GM23338 (cell line): Measurements from ENCODE around the gene CACNA1D. TPM values are rescaled to one million over a fixed set of nuclear protein-coding genes. Genes with fewer than 3 reads are reported as not detected.

ENCODE experiments used
- ATAC-seq: fragments of 200-7000 bp; cut with Tn5 transposase; 3 replicates; pipeline ENCODE4 v1.9.1; 2020
- DNase-seq: peaks from one replicate; pipeline ENCODE4 v3.0.0-alpha.2; 2015; ENCODE audit warnings: low spot score
- H2AFZ ChIP-seq: fragments of 200-600 bp; sonication (generic); 2 replicates; pipeline ENCODE4 v1.8.0; 2016; ENCODE audit warnings: antibody characterized with exemption, mild to moderate bottlenecking, moderate library complexity
- H3F3A ChIP-seq: fragments of 200-600 bp; sonication (generic); replicated peaks from 2 replicates; pipeline ENCODE4 v1.8.0; 2017; ENCODE audit warnings: antibody characterized with exemption, mixed run types, low read depth
- H3K27ac ChIP-seq: fragments of 200-600 bp; sonication (generic); 2 replicates; pipeline ENCODE4 v1.6.1; 2016; ENCODE audit warnings: low read depth
- H3K27me3 ChIP-seq: fragments of 200-600 bp; sonication (generic); 2 replicates; pipeline ENCODE4 v1.8.0; 2016; ENCODE audit warnings: mild to moderate bottlenecking, mixed run types, moderate library complexity; ENCODE audit not compliant: insufficient read depth
- H3K36me3 ChIP-seq: fragments of 200-600 bp; sonication (generic); 2 replicates; pipeline ENCODE4 v1.8.0; 2016; ENCODE audit warnings: mild to moderate bottlenecking; ENCODE audit not compliant: insufficient read depth
- H3K4me1 ChIP-seq: fragments of 200-600 bp; sonication (generic); 2 replicates; pipeline ENCODE4 v1.8.0; 2016; ENCODE audit warnings: mild to moderate bottlenecking, moderate library complexity; ENCODE audit not compliant: insufficient read depth
- H3K4me2 ChIP-seq: fragments of 200-600 bp; sonication (generic); 2 replicates; pipeline ENCODE4 v1.7.1; 2017; ENCODE audit warnings: mixed run types
- H3K4me3 ChIP-seq: fragments of 200-600 bp; sonication (generic); 2 replicates; pipeline ENCODE4 v1.6.1; 2016; ENCODE audit warnings: mixed run types
- H3K79me2 ChIP-seq: fragments of 200-600 bp; sonication (generic); replicated peaks from 2 replicates; pipeline ENCODE4 v1.8.0; 2017; ENCODE audit warnings: mild to moderate bottlenecking; ENCODE audit not compliant: insufficient read depth
- H3K9me2 ChIP-seq: fragments of 200-600 bp; sonication (generic); 2 replicates; pipeline ENCODE4 v1.8.0; 2017; ENCODE audit not compliant: insufficient read depth
- H4K20me1 ChIP-seq: fragments of 200-600 bp; sonication (generic); replicated peaks from 2 replicates; pipeline ENCODE4 v1.8.0; 2017; ENCODE audit warnings: mild to moderate bottlenecking; ENCODE audit not compliant: insufficient read depth
- H3K27ac Mint-ChIP-seq: 2 replicates; pipeline ENCODE4 v1.8.0; 2020; ENCODE audit warnings: inconsistent platforms, mild to moderate bottlenecking, moderate library complexity, mixed read lengths
- H3K27me3 Mint-ChIP-seq: 3 replicates; pipeline ENCODE4 v1.8.0; 2022; ENCODE audit warnings: low read depth, mild to moderate bottlenecking, moderate library complexity, mixed read lengths, inconsistent platforms; ENCODE audit not compliant: insufficient read depth, poor library complexity
- H3K36me3 Mint-ChIP-seq: 3 replicates; pipeline ENCODE4 v1.8.0; 2021; ENCODE audit warnings: low read depth, mild to moderate bottlenecking, inconsistent platforms, moderate library complexity, mixed read lengths
- H3K4me1 Mint-ChIP-seq: 3 replicates; pipeline ENCODE4 v1.8.0; 2020; ENCODE audit warnings: mild to moderate bottlenecking, inconsistent platforms, mixed read lengths
- H3K4me3 Mint-ChIP-seq: 3 replicates; pipeline ENCODE4 v1.8.0; 2021; ENCODE audit warnings: moderate library complexity, mild to moderate bottlenecking, inconsistent platforms, mixed read lengths
- H3K9me3 Mint-ChIP-seq: 3 replicates; pipeline ENCODE4 v1.8.0; 2020; ENCODE audit warnings: moderate library complexity, mild to moderate bottlenecking, inconsistent platforms, mixed read lengths
- CREB1 ChIP-seq: fragments of 250-450 bp; sonication (Bioruptor Pico); IDR thresholded peaks from 2 replicates; pipeline ENCODE4 v1.5.0; 2020; ENCODE audit warnings: low read depth, mild to moderate bottlenecking, moderate library complexity
- ETS1 ChIP-seq: IDR thresholded peaks from 2 replicates; pipeline ENCODE4 v1.6.1; 2016; ENCODE audit warnings: antibody characterized with exemption
- EZH2 ChIP-seq: fragments of 200-600 bp; sonication (generic); IDR thresholded peaks from one replicate; pipeline ENCODE4 v1.8.0; 2017; ENCODE audit warnings: antibody characterized with exemption, mild to moderate bottlenecking, low read depth; ENCODE audit not compliant: unreplicated experiment
- EZH2phosphoT487 ChIP-seq: fragments of 200-600 bp; sonication (generic); IDR thresholded peaks from one replicate; pipeline ENCODE4 v1.8.1; 2018; ENCODE audit warnings: antibody characterized with exemption; ENCODE audit not compliant: unreplicated experiment
- NANOG ChIP-seq: IDR thresholded peaks from 2 replicates; pipeline ENCODE4 v1.6.1; 2016; ENCODE audit warnings: antibody characterized with exemption, borderline replicate concordance
- POLR2AphosphoS5 ChIP-seq: IDR thresholded peaks from 2 replicates; pipeline ENCODE4 v1.6.1; 2016; ENCODE audit warnings: antibody characterized with exemption, low read depth
- REST ChIP-seq: IDR thresholded peaks from one replicate; pipeline ENCODE4 v1.6.1; 2018; ENCODE audit warnings: antibody characterized with exemption; ENCODE audit not compliant: unreplicated experiment
- STAT1 ChIP-seq: IDR thresholded peaks from one replicate; pipeline ENCODE4 v1.6.1; 2016; ENCODE audit warnings: antibody characterized with exemption; ENCODE audit not compliant: unreplicated experiment
- ZNF114 ChIP-seq: fragments of 250-450 bp; sonication (Bioruptor Pico); IDR thresholded peaks from 2 replicates; pipeline ENCODE4 v1.5.0; 2020; ENCODE audit warnings: mild to moderate bottlenecking, moderate library complexity
- ZNF331 ChIP-seq: fragments of 250-450 bp; sonication (Bioruptor Pico); IDR thresholded peaks from 2 replicates; pipeline ENCODE4 v1.5.0; 2020; ENCODE audit warnings: low read depth, mild to moderate bottlenecking, moderate library complexity
- ZNF462 ChIP-seq: fragments of 250-450 bp; sonication (Bioruptor Pico); IDR thresholded peaks from 2 replicates; pipeline ENCODE4 v1.5.0; 2020; ENCODE audit warnings: mild to moderate bottlenecking, moderate library complexity
- polyA plus RNA-seq: library from polyadenylated mRNA; unstranded; fragments of >200 nt; fragmentation: Nextera tagmentation; extraction: Ambion mirVana; gene quantifications from 2 replicates; pipeline ENCODE4 v1.2.1, GENCODE V29; 2016
- total RNA-seq: library from RNA; depleted of rRNA; stranded (reverse); fragments of >200 nt; shearing (Covaris generic); gene quantifications from 2 replicates; pipeline ENCODE4 v1.2.3, GENCODE V29; 2014

Gene CACNA1D
- total and polyA plus RNA-seq, 2 experiments from 2014 or later, result 1.7 to 1.8 TPM

GRCh38 chr3:53715815-53716483 lies 221.5 kb downstream of the CACNA1D start:
- Histone ChIP-seq H3K36me3 (no peaks in the 10 kb centered on the region), H3K9me2 (no peaks in the 10 kb centered on the region), H3K4me2 (no peak overlapping the region), H3K27ac (no peak overlapping the region), H3F3A (no peaks in the 10 kb centered on the region), H3K4me1 (no peaks in the 10 kb centered on the region), H3K79me2 (no peaks in the 10 kb centered on the region), H3K4me3 (no peak overlapping the region), H2AFZ (no peak overlapping the region), H4K20me1 (no peaks in the 10 kb centered on the region), H3K27me3 (no peaks in the 10 kb centered on the region)
- no peak for DNase-seq
- Mint-ChIP-seq H3K9me3 (no peaks in the 10 kb centered on the region; the same call in 2 of the 3 replicates), H3K27me3 (peaks cover 1% of the 10 kb centered on the region), H3K4me1 (peaks cover 19% of the 10 kb centered on the region), H3K27ac (no peak overlapping the region), H3K36me3 (no peaks in the 10 kb centered on the region), H3K4me3 (no peak overlapping the region)
- no peak; the same call in 2 of the 3 replicates for ATAC-seq
- TF ChIP-seq EZH2phosphoT487, result no peak
- TF ChIP-seq CREB1 (CRISPR knock-in tag), result no peak

- Histone ChIP-seq H3K79me2 (no peaks in the 10 kb centered on the region), H3F3A (no peaks in the 10 kb centered on the region), H3K4me1 (no peaks in the 10 kb centered on the region), H4K20me1 (no peaks in the 10 kb centered on the region), H3K4me2 (no peak overlapping the region), H3K27ac (no peak overlapping the region), H3K9me2 (no peaks in the 10 kb centered on the region), H3K36me3 (no peaks in the 10 kb centered on the region), H2AFZ (no peak overlapping the region), H3K4me3 (no peak overlapping the region), H3K27me3 (no peaks in the 10 kb centered on the region)
- no peaks in the 10 kb centered on the region for H3K36me3 Mint-ChIP-seq
- ATAC-seq, result no peak
- H3K4me1 Mint-ChIP-seq, result peaks cover 19% of the 10 kb centered on the region
- no peak for DNase-seq
- no peaks in the 10 kb centered on the region; the same call in 2 of the 3 replicates for H3K9me3 Mint-ChIP-seq
- H3K27ac Mint-ChIP-seq, result no peak overlapping the region
- H3K4me3 Mint-ChIP-seq, result no peak overlapping the region
- H3K27me3 Mint-ChIP-seq, result peaks cover 1% of the 10 kb centered on the region
- TF ChIP-seq EZH2 (no peak), POLR2AphosphoS5 (no peak), ETS1 (no peak), EZH2phosphoT487 (no peak), ZNF462 (no peak), NANOG (no peak), ZNF331 (CRISPR knock-in tag) (no peak), STAT1 (no peak), ZNF114 (CRISPR knock-in tag) (no peak), REST (no peak)
These were observed 222.6 kb downstream of the CACNA1D start for GRCh38 chr3:53716998-53717397.
